Activated CD4-positive, alpha-beta T cell treated with anti-CD3 and anti-CD28 coated beads for 48 hours (primary cell): ENCODE measurements around the gene MYO16.

Experiments used
- DNase-seq: peaks from one replicate; pipeline ENCODE4 v3.0.0-alpha.2; 2020

MYO16 gene

GRCh38 chr13:109140479-109141349 lies 511.3 kb downstream of the MYO16 start:
- DNase-seq: no peak

GRCh38 chr13:109141706-109142105 lies 512.3 kb downstream of the MYO16 start:
- DNase-seq: no peak

DNA sequence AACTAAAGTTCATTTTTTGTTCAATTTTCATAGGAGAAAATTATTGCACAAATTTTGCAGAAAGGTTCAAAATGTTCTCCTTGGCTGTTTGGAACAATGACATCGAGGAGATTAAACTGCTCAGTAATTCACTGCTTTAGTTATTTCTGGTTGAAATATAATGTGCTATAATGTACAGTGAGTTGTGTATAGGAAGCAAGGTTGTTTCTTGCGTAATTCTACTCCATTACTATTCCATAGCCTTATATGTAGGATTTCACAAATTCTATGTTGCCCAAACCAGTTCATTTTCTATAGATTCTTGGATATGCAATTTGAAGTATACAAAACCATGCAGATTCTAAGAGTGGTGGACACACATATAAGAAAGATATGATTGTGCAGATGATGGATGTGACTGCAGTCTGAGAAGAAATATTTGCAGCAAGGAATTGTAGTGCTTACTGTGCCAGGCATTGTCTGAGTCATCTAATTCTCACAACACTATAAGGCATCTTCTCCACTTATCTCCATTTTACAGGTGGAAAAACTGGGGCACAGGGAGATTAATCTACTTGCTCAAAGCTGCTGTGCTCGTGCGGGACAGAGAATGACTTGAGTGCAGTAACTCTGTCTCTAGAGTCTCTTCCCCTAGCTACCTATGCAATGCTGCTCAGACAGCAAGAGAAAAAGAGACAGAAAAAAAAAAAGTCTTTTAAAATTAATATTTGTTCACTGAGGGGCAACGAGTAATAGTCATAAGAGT lies 515.5 kb downstream of the MYO16 start:
- DNase-seq: no peak

GRCh38 chr13:109145631-109146030 lies 516.2 kb downstream of the MYO16 start:
- peak; percentile 11 for DNase-seq

- no peak for DNase-seq
Observed at GRCh38 chr13:109146393-109146792, 517.0 kb downstream of the MYO16 start.

DNA sequence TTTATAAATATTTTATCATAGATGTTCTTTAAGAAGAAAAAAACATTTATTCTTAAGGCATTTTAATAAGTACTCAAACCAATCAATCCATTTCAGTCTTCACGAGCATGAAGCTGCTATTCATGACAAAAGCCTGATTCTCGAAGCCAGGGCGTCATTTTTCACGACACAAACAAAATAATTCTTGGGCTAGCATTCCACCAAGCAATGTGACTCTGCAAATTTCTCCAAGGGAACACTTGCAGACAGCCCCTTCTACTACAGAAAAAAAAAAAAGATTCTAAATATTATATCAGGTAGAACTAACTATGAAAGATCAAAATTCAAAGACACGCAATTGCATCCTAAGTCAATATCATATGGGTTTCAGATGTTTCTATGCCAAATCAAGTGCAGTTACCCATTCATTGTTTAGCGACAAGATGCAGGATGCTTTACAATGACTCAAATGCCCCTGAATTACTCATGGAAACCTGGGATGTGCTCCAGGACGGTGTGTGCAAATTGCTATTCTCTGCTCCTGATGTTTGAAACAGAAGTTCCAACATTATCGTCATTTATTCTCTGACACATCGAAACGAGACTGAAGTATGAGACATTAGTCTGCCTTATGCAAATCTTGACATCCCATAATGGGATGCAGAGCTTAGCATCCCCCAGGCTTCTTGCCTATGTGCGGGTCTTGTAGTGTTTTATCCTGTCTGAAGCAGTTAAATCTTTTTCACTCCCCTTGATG lies 517.7 kb downstream of the MYO16 start:
- no peak for DNase-seq

DNA sequence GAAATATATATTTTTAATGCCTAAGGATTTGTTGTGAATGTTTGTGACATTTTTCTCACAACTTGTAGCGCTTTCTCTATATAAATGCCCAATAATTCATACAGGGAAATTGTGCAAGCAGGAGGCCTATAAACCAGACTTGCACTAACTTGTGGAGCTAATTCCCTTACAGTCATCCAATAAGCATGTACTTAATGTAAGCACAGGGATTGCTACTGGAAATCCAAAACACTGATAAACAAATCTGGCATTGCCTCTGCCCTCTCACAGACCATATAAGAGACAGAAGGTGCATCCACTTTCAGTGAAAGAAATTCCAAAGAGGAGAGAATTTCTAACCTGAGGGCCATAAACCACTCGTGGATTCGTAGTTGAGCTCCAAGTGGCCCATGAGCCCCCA lies 518.8 kb downstream of the MYO16 start:
- DNase-seq: no peak

- DNase-seq: no peak
Observed at GRCh38 chr13:109150696-109151095, 521.3 kb downstream of the MYO16 start.

DNA sequence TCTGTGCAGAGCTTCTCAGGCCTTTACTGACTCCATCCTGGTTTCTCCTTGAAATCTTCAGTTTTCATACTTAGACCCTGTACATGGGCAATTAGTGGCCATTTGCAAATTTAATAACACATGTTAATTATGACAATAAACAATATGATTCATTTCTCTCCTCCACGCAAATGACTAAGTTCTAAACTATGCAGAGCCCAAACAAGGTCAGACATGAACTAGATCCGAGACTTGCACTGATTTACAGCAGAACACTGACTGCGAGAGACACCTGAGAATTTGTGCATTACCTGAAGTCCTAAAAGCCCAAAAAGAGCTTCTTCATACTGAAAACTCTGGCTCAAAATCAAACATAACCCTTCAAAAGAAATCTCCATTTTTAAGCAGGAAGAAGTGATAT lies 521.8 kb downstream of the MYO16 start:
- no peak for DNase-seq

- no peak for DNase-seq
Observed at GRCh38 chr13:109151696-109152095, 522.3 kb downstream of the MYO16 start.

DNA sequence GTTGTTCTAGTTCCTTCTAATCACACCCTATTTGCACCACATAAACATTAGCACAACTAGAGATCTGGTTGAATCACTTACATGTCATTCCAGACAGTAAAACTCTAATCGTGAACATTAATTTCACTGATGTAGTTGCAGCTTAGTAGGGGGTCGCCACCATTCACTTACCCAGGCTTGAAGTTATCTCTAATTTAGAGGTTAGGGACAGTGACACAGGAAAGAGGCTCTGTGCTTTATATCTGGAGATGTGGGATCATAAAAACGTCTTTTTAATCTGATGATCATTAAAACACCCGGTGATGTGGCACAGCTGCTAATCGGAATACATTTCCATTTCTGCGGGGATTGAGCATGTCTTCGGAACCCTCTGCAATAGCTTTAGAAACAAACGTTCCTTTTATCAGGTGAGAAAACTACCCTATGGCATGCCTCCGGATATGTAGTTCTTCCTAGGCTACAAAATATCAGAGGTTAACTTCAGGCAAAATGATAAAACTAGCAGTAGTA lies 523.0 kb downstream of the MYO16 start:
- DNase-seq: no peak

DNA sequence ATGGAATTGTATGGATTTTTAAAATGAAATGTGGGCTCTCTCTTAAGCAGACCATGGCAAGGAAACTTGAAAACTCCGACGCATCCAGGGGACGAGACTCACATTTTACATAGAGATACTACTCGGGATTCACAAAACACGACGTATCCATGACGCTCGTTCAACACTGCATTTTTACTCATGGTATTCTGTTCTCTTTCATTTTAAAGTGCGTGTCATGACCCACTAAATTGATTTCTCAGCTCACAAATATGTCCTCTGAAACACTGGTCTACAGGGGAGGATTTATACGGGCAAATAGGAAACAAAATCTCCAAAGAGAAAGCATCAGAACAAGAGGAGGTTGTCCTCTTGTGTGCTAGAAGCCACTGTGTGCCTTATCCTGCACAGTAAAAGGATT lies 523.5 kb downstream of the MYO16 start:
- DNase-seq: no peak

- DNase-seq: no peak
Observed at GRCh38 chr13:109154146-109154545, 524.7 kb downstream of the MYO16 start.

GRCh38 chr13:109154546-109154945 lies 525.1 kb downstream of the MYO16 start:
- no peak for DNase-seq

DNA sequence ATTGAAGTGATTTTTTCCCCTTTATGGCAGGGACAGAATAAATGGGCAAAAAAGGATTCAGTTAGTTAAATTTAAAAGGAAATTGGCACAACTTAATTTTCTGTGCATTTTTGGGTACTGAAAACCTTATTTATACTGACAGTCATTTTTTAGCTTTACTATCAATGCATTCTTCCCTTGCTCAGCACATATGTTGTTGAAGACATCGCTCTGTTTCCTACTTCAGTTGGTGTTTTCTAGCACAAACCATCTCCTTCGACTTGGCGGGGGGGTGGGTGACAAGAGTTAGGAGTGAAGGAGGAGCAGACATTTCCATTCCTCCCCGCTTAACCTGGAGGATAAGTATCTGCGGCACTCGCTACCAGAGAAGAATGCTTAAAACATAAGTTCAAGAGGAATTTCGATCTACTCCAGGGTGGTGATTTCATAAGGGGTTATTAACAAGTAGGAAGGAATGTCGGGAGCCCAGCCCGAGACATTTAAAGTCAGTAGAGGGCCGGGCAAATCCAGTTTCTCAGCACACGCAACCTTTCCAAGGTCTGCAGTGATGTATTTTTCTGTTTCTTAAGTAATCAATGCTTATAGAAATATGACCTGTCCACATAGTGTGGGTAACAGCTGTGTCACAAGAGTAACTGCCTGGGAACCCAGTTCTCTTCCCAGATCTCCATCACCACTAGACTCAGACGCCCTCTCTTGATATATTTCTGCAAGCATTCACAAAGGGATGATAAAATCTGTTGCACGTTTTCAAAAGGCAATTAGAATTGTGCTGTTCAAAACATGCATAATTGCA lies 525.8 kb downstream of the MYO16 start:
- DNase-seq: no peak

DNA sequence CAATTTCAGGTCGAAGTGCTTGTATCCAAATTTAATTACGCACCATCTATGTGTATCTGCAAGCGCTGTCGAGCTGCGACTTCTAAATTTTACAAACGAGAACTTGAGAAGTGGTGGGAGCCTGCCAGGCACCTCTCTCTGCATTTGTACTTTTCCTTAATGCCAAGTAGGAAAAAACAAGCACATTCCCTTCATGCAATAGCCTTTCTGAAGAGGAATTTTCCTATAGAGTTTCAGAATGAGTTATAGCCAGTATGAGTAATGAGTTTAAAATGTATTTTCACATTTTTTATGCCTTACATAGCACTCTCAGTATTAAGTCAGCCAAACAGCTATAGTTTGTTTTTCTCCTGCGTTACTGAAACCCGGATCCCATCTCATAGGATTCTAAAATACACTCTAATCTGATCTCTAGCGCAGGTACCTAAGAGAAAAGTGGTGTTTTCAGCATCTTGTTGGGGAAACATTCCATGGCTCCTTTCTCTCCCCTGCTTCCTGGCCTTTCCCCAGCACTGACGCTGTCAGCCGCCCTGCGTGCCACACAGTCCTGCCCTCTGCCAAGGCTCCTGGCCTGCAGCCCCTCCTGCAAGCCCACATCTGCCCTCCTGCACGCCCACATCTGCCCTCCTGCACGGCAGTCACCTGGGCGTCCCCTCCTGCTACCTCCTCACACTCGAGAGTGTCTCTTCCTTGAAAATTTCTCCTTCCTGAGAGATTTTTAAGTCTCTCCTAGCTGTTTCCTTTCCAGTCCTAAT lies 526.9 kb downstream of the MYO16 start:
- no peak for DNase-seq

GRCh38 chr13:109157275-109157674 lies 527.9 kb downstream of the MYO16 start:
- no peak for DNase-seq

GRCh38 chr13:109158383-109158782 lies 529.0 kb downstream of the MYO16 start:
- no peak for DNase-seq

DNA sequence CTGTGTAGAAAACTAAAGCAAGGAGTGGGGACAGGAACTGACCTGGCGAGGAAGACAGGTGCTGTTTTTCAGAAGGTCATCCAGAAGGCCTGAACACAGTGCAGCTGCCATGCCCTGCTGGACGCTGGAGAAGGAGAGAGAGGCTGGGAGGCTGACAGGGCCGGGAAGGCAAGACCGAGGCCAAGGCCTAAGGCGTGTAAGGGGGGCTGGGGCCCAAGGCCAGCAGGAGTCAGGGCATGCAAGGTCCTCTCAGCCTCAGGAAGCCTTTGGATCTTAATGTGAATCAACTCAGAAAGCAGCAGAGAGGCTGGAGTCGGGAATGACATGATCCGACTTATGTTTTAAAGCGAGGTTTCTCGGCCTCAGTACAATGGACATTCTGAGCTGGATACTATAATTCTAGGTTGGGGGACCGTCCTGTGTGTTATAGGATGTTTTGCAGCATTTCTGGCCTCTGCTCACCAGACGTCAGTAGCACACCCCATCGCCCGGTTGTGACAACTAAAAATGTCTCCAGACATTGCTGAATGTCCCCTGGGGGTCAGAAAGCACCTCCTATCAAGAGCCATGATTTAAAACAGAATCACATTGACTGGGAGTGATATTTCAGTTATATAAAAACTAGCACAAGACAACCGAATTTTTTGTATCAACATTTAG lies 530.4 kb downstream of the MYO16 start:
- DNase-seq: no peak

DNA sequence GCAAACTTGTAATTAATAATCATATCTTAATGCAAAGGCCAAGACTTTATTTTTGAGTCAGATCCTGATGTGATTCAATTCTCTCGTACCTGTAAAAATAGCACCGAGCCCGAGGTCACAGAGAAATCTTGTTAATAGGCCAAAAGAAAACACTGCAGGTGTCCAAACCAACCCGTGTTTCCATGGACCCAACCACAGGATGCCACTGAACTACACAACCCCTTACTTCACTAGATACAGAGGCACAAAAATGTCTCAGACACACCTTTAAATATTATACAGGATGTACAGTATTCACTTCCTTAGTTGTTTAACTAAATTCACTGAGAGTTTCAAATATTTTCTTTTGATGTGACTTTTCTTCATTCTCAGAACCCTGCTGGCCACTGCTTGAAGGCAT lies 530.9 kb downstream of the MYO16 start:
- DNase-seq: no peak
